Measurements from ENCODE around the gene PKP1.

PKP1 gene

DNA sequence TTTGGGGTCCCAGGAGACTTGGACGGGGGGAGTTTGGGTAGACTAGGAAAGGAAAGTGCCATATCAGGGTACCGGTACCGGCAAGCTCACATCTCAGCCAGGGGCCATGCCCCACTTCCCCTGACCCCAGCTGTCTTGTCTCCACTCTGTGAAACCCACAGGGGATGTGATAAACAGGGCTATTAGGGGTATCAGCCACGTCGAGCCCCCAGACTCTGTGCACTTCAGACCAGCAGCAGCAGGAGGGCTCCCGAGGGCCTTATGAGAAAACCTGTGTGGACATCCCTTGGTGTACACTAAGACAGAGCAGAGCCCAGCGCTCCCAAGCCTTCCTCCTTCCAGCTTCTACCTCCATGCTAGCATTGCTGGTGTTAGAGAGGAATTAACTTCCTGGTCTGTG is 47.9 kb downstream of the PKP1 start:
- no peak for DNase-seq

DNA sequence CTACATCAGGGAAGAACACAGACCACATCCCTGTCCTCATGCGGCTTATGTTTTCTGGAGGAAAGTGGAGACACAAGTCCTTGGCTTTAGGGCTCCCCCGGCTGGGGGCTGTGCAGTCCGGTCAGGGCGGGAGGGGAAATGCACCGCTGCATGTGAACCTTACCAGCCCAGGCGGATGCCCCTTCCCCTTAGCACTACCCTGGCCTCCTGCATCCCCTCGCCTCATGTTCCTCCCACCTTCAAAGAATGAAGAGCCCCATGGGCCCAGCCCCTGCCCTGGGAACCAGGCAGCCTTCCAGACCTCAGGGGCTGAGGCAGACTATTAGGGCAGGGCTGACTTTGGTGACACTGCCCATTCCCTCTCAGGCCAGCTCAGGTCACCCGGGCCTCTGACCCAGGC is 48.7 kb downstream of the PKP1 start:
- no peak for DNase-seq

DNA sequence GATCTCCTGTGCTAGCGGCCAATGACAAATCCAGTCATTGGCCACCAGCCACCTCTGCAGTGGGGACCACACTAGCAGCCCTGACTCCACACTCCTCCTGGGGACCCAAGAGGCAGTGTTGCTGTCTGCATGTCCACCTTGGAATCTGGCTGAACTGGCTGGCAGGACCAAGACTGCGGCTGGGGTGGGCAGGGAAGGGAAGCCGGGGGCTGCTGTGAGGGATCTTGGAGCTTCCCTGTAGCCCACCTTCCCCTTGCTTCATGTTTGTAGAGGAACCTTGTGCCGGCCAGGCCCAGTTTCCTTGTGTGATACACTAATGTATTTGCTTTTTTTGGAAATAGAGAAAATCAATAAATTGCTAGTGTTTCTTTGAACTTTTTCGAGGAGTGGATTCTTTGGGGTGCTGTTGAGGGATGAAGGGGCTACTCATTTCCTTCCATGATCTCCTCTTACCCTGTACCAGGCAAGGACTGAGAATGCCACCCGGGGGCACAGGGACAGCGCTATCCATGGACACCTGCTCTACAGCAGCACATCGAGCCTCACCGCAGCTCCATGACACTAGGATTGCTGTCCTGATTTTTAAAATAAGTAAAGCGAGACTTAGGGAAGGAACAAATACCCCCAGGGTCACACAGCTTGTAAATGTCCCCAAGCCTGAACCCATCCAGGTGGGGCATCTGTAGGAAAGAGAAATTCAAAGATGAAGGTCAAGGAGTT is 49.5 kb downstream of the PKP1 start:
- no peak for DNase-seq

DNA sequence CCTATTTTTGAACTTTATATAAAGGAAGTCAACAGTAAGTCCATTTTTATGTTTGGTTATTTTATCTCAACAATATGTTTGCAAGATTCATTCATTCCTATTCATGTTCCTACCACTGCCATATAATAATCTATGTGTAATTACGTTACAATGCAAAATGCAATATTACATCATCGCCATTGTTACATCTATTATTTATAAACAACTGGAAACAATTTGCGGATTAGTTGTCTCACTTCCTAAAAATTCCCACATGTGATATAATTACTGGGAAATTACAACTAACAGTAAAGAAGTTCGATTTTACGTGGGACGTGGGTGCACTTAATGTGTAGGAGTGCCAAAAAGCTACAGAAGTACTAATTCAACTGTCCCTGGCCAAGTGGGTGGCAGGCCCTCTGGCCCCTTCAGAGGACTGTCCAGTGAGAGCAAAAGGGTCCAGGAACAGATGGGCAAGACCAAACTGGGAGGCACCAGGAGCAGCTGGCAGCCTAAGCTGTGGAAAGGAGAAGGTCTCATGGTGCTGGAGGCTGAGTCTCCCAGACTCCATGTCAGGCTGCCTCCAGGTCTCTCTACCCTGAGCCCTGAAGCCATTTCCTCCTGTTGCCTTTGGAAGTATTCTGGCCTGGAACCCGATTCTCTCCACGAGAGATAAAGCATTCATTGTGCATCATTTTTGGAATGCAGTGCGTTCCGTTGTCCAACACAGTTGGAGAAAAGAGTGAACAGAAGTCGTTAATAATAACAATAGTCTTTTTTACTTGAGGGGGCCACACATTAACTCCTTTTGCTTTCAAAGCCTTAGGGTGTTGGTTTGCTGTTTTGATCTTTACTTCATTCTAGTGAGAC is 51.2 kb downstream of the PKP1 start:
- DNase-seq, result no peak

DNA sequence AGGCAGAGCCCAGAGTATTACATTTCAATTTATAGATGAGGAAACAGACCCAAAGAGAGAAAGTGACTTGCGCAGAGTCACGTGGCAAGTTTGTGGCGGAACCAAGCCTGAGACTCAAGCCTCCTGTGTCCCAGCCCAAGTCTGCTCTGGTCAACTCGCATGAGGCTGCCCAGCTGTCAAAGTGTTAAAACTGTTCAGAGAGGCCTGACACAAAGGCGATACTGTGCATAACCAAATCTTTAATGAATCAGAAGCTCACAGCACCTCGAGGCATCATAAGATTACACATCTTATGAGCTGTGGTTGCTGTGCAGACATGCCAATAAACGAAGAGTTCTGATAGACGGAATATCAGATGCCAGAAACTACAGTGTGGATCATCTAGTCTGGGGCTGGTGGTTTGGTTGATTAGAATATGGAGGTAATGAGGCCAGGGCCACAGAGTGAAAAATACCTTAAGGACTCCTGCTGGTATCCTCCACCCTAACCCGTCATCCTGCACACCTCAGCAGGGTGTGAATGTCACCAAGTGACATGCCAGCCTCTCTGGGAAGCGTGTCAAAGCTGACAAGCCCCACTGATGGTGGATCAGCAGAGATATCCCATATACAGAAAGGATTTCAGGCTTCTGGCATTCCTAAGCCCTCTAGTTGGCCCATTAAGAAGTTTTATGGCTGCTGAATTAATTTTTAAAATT is 52.0 kb downstream of the PKP1 start:
- DNase-seq, result no peak

DNA sequence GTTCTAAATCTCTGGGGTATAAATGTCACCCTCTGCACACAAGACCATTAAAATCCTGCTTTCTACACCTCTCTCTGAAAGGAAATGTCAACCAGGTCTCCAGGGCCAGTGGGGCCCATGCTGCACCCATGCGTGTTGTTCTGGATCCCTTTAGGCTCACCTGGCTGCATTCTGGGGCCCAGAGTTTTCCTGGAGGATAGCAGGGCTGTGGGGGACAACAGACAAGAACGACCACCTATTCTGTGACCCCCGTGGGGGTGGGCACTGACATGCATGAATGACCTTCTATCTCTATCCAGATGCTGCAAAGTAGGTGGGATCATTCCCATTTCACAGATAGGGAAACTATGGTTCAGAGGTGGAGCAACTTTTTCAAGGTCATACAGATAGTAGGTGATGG is 52.6 kb downstream of the PKP1 start:
- no peak for DNase-seq

DNA sequence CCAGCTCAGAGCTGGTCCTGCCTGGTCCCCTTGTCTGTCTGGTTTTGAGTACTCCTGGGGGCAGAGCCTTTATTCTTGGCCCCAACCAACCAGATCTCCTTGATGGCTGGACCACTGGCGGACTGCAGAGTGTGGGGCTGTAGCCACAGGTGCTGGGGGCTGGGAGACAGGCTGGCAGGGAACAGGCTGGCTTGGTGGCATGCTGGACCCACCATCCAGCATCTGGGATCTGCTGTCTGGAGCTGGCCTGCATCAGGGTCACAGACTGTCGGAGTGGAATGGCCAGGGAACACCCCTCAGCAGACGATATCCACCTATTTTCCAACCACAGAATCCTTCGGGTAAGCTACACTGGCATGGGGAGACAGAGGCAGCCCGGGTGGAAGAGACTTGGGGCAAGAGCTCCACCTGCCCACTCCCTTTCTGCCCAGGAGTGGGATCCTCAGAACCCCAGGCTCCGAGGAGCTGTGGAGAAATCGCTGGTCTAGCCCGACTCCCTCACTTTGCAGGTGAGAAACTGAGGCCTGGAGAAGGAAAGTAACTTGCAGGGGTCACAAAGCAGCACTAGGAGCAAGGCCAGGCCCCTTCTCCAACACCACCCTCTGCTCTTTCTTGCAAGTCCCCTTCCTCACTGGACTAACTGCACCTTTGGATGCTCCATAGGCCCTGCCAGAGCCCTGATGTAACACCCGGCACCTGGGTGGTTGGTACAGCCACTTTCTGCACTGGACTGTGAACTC is 53.6 kb downstream of the PKP1 start:
- no peak for DNase-seq

DNA sequence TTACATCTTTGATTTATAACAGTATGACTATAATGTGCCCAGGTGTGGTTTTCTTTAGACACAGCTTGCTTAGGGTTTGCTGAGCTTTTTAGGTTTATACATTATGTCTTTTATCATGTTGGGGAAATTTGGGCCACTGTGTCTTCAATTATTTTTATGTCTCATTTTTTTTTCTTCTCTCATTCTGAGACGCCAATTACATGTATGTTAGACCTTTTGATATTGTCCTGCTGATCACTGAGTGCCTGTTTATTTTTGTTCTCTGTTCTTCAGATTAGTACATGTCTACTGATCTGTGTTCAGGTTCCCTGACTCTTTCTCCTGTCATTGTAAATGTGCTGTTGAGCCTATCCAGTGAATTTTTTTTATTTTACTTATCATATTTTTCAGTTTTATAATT is 58.1 kb downstream of the PKP1 start:
- DNase-seq, result no peak

DNA sequence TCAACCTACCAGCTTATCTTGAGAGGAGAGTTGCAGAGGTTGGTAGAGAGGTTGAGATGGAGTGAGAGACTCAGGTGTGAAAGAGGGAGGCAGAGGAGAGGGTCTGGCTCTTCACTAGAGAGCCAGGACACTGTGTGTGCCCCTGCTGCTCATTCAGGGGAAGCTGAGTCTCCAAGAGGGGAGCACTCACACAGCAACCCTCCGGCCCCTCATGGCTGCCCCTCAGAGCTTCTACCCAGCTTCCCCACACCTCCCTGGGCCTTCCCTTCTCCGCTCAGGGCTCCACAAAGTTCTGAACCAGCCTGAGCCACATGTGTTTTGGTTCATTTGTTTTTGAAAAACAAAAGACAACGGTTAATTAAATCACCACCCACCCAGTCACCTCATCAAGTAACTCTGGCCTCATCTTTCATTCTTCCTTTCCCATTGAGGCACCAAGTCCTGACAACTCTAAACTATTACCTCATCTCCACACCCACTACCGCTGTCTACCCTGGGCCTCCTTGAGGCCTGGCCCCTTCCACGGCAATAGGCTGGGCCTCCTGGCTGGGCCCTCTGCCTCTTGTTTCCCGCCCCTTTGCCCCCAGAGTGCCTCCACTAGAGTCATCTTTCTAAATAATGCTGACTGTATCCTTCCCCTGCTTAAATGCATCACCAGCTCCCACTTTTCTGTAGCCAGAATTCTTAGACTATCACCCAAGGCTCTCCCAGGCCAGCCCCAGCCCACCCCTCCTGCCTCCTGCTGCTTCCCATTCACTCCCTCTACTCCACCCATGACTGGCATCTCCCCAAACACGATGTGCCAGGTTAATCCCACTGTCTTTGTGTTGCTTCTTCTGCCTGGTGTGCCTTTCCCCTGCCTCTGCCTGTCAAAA is 61.1 kb downstream of the PKP1 start:
- no peak for DNase-seq

DNA sequence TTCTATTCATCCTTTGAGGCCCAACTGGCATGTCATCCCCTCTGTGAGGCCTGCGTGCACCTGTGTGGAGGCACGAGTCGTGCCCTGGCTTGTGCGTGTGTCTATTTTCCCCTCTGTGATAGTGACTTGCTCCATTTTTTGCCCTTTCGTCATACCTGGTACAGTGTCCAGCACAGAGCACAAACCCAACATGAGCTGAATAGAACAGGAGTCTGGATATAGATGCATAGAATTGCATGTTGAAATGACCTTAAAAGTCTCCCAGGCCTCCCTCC is 61.7 kb downstream of the PKP1 start:
- no peak for DNase-seq

DNA sequence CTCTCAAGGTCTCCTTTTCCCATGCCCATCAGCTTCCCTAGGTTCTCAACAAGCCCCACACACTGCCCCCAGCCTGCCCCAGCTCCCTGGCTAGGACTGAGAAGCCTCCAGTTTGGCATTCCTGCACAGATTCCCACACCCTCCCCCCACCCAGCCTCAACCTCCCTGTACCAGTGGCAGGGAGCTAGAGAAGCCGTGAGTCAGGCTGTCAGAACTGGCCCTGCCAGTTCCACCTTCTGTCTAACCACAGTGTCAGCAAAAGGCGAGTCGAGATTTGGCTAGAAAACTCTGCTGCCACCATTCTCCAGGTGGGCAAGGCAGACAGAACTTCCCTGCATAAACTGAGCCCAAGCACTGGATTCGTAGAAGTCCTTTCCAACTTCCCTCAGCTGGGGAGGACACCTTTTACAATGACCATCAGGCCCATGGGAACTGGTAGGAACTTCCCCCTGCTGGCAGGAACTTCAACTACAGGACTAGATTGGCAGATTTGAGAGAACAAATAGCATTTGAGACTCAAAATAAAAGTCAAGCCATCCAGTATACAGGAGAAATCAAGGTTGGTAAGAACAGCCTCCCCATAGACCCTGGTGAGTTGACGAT is 63.1 kb downstream of the PKP1 start:
- DNase-seq, result no peak

DNA sequence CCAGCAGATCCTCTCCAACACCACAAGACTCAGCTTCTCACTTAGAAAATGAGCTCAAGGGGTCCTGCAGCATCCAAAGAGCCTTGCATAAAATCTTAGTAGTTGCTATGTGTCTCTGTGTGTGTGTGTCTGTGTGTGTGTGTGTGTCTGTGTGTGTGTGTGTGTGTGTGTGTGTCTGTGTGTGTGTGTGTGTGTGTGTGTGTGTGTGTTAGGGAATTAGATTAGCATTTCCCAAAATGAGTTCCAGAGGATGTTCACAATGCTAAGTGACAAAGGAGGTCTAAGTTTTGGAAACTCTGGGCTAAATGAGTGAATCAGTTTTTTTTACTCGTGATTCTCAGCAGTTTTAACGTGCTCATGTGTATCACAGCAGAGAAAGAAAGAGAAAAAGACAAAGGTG is 63.7 kb downstream of the PKP1 start:
- no peak for DNase-seq

DNA sequence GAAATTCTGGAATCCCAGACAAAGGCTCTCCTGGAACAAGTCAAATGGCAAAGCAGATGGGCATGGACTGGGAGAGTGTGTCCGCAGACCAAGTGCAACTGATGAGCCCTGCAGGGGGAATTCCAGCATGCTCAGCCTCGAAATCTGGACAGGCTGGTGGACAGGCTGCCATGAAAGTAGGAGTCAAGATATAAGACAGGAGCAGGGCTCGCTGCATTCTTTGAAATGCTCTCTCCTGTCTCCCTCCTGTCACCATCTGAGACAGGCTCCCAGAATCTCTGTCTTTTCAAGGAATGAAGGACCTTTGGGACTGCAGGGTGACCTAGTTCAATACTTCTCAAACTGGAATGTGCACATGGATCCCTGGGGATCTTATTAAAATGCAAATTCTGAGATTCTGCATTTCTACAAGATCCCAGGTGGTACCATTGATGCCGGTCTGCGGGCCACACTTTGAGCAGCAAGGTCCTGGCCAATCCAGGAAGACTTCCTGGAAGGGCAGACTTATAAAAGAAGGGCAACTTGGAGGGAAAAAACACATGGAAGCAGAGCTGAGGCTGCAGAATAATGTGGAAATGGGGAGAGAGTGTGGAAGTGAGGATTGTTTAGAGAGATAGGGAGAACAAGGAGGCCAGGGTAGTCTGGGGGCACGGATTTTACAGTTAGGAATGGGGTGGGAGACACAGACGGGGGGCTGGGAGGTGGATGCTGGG is 64.3 kb downstream of the PKP1 start:
- no peak for DNase-seq

DNA sequence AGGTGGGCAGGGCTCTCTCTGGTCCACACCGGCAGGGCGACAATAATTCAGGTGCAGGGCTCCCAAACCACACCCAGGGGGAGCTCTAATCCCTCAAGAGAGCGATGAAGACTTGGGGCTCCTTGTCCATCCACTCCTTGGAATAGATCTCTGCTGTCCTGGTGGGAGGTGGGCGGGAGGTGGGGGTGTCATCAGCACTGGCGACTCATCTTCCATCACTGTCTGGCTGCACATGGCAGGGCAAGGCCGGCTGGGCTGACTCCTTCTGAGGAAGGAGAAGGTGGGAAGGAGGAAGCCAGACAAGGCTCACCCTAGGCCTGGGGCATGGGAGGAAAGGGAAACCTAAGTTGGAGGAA is 64.9 kb downstream of the PKP1 start:
- peak; percentile 25 for DNase-seq

DNA sequence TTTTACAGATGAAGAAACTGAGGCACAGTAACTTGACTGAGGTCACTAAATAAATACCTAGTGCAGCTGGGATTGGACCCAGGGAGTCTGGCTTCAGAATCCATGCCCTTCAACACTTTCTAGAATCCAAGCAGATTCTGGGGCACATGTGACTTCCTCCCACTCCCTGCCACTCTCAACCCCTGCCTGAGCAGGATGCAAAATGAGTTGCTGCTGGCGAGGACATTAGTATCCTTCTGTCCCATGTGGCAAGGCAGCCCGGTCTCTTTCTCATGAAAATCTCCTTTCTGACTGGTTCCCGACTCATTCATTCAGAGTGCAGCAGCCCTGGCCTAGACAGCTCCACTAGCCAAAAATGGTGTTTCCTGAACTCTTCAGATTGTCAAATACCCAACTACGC is 65.8 kb downstream of the PKP1 start:
- no peak for DNase-seq

DNA sequence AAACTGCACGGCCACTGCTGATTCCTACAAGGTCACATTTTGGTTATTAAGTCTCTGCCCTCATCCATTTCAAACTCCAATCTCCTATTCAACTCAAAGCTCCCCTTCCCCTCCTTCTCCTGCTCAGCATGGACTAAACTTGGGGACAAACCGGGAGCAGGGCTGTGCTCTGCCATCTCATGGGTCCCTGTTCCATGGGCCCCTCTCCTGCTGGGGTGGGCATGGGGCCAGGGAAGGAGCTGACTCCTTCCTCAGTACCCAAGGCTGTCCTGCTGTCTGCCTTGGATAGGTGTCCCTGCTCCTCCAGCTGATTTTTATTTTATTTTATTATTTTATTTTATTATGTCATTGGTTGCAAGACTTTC is 67.0 kb downstream of the PKP1 start:
- no peak for DNase-seq

DNA sequence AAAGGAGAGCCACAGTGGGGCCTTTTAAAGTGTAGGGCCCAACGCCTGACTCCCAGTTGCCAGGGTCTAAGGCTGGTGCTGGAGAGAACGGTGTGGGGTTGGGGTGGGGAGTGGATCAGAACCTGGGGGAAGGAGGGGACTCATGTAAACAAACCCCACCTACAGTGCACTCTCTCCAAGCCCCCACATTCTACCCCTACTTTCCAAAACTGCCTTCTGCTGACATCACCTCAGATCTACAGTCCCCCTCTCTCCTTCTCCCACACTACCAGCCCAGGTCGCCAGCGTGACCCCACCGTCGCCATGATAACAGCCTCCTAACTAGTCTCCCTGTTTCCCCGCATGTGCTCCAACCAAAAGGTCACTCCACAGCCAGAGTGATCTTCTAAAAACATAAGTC is 67.6 kb downstream of the PKP1 start:
- DNase-seq, result no peak

DNA sequence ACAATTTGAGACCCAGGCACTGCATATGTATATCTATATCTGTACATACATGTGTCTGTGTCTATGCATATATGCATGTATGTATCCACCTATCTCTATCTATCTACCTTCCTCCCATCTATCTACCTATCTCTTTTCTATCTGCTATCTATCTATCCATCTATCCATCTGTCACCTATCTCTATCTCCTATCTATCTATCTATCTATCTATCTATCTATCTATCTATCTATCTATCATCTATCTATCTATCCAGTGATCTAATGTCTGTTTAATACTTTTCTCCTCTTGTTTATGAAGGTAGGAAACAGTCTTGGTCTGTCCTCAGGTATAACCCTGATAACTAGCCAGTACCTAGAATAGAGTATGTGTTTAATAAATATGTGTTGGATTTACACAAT is 68.3 kb downstream of the PKP1 start:
- DNase-seq, result no peak

DNA sequence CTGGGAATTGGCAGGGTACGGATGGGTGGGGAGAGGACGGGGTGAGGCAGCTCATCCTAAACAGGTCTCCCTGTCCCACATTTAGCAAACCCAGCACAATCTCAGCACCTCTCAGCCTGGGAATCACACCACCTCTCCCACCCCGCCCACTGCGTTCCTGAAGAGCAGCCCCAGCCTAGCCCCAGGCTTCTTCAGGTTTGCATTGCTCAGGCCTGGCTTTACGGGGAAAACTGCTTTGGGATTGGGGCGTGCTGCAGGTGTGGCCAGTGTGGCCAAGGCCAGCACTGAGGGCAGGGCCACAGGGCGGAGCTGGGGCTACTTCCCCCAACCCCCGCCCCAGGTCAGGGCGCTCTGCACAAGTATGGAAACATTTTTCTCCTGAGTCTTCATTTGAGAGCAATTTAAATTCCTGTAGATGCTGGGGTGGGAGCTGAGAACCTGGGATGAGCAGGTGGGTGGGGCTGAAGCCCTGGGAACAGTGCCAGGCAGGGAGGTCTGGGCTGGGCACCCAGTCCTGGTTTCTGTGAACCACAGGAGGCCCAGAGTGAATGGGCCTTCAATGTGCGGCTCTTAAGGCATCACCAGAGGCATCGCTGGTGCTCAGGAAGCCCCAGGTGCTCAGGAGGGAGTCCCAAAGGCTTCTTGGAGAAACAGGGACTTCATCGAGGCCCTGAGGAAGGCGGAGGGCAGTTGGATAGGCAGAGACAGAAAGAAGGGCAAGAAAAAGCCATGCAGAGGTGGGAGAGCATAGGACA is 70.1 kb downstream of the PKP1 start:
- DNase-seq, result no peak

DNA sequence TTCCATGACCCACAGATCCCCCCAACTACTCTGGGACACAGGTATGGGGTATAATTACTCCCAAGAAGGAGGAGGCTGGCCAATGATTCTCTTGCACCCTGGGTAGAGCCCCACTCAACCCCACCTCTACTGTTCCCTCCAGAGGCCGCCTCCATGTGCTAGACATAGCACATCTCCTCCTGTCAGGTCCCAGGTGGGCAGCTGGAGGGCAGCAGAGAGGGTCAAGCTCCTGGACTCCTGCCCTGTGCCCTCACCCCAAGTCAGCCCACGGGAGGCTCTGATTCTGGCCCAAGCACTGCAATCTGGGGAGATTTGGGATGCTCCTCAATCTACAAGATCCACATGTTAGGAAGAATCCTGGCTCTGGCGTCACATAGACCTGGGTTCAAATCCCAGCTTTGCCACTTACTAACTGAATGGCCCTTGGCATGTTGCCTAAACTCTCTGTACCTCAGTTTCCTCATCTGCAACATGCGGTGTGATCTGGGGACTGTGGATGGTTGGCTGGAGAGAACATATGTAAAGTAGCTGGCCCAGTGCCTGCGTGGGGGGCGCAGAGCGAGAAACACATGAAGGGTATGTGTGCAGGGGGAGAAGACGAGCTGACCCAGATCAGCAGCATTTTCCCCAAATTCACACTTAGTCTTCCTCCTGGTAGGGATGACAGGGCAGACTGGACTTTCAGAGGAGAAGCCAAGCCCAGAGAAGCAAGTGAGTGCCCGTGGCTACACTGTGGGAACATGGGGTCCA is 71.0 kb downstream of the PKP1 start:
- no peak for DNase-seq

All from stimulated activated CD4-positive, alpha-beta T cell treated with anti-CD3 and anti-CD28 coated beads, Interleukin-1b, Interleukin-23, amount 100 ng/mL, for 48 hours (primary cell).